ENCODE results near the gene SKA2. TPM values are rescaled to one million over a fixed set of nuclear protein-coding genes. Genes with fewer than 3 reads are reported as not detected.
A peak's percentile ranks its signal among the peaks of the same experiment; 100 is the strongest.

SKA2 gene, protein sequence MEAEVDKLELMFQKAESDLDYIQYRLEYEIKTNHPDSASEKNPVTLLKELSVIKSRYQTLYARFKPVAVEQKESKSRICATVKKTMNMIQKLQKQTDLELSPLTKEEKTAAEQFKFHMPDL
- 10.3 and 13.8 TPM in 2 replicates for total RNA-seq
- total RNA-seq (2013) = 23.1 TPM
- polyA plus RNA-seq = 2.8 and 2.9 TPM in 2 replicates
- polyA minus RNA-seq = 4.6 and 6.4 TPM in 2 replicates

DNA sequence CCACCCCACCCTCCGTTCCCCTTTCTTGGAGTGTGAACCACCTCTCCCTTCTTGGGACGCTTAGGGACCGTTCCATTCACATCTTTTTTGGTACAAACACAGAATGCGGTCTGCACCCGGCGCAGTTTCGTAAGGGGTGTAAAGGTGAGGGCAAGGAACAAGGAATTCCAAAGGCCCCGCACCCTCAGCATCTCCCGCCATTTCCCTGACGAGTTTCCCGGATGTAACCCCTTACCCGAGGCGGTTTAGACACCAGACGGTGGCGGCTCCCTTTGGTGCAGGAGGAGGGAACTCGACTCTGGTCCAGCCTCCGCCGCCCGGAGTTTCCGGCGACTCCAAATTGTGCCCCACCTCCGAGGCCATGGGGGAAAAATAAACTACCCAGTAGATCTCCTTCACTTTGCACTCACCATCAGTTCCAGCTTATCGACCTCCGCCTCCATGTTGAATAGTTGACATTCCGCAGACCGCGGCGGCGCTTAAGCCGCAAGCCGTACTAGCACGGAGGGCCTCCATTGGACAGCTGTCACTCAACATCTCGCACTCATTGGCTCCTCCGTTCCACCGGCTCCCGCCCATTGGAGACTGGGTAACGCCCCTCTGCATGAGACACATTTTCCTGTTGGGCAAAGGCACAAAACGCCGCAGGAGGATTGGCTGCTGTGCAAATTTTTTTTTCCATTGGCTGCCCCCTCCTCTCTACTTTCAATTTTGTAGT, at the start of gene SKA2:
TSS of gene SKA2 (minus strand) at position 466 of the 718 bp plus-strand sequence. CDS start at position 443, 23 bp downstream.
- H3K36me3 ChIP-seq (replicated peaks in 1 of 2; ENCODE audit: control extremely low read depth in 1 of 2, control insufficient read depth in 1 of 2, extremely low read depth in 1 of 2, insufficient read depth in 2 of 2, low read length in 1 of 2) = no peaks in the 10 kb centered on the region
- H3K9me3 ChIP-seq (ENCODE audit: control extremely low read depth in 1 of 3, control insufficient read depth in 2 of 3, insufficient read depth in 1 of 3, low read length in 2 of 3) = no peaks in the 10 kb centered on the region
- H3K27me3 ChIP-seq (replicated peaks in 1 of 4; ENCODE audit: control extremely low read depth in 1 of 4, control insufficient read depth in 3 of 4, insufficient read depth in 4 of 4, low read length in 3 of 4) = no peaks in the 10 kb centered on the region
- peak within 1 kb of the TSS; percentile 50 to 79 for H3K27ac ChIP-seq (ENCODE audit: low read length in 2 of 2)
- Mint-ChIP-seq H3K4me1 (peaks cover 13% of the 10 kb centered on the region), H3K27me3 (no peaks in the 10 kb centered on the region), H3K27ac (no peak within 1 kb of the TSS), H3K4me3 (no peak within 1 kb of the TSS), H3K9me3 (ENCODE audit: insufficient read depth) (no peaks in the 10 kb centered on the region)
- peak; percentile 82 for ATAC-seq (ENCODE audit: low read depth)
- POLR2A ChIA-PET = interaction anchor here (0.5 to 1.1 kb wide), 7 partner anchors 13 to 1150 kb away, joined by 3 to 6 read pairs (median 4); partner anchors contain the start of genes SRSF1 and TRIM37
- under 1% methylated on average over 18 of the region's 39 CpGs for WGBS (ENCODE audit: insufficient coverage)
- intact Hi-C loops (cut with micrococcal nuclease) = loop anchor here (1.0 to 5.0 kb wide), 4 partner anchors 49 to 637 kb away; partner anchors contain the start of genes PTRH2, SMG8, TRIM37 and VMP1
- H3K4me1 ChIP-seq (ENCODE audit: control insufficient read depth in 2 of 2, insufficient read depth in 2 of 2, low read length in 2 of 2) = peaks cover 9 to 15% of the 10 kb centered on the region in 2 donors
- H2AFZ ChIP-seq (ENCODE audit: insufficient read depth, low read depth, low read length, poor library complexity, severe bottlenecking) = peak within 1 kb of the TSS; percentile 97
- H3K4me3 ChIP-seq (ENCODE audit: control extremely low read depth in 1 of 5, extremely low read depth in 1 of 5, insufficient read depth in 1 of 5, low read depth in 2 of 5, low read length in 4 of 5) = peak within 1 kb of the TSS; percentile 62 to 98 (median 96)
- peak; percentile 99 for DNase-seq
- peak within 1 kb of the TSS; percentile 92 for H3K9ac ChIP-seq (ENCODE audit: low read length)
- CTCF ChIA-PET = interaction anchor here (0.7 to 1.6 kb wide), 5 partner anchors 12 to 605 kb away, joined by 3 to 10 read pairs (median 3); partner anchors contain the start of genes GDPD1 and TRIM37
- no peak for TF ChIP-seq EZH2 (IDR thresholded peaks at IDR 0.05; ENCODE audit: borderline replicate concordance, insufficient read depth, low read depth, low read length, poor library complexity, severe bottlenecking)
- TF ChIP-seq, protein P1, sequence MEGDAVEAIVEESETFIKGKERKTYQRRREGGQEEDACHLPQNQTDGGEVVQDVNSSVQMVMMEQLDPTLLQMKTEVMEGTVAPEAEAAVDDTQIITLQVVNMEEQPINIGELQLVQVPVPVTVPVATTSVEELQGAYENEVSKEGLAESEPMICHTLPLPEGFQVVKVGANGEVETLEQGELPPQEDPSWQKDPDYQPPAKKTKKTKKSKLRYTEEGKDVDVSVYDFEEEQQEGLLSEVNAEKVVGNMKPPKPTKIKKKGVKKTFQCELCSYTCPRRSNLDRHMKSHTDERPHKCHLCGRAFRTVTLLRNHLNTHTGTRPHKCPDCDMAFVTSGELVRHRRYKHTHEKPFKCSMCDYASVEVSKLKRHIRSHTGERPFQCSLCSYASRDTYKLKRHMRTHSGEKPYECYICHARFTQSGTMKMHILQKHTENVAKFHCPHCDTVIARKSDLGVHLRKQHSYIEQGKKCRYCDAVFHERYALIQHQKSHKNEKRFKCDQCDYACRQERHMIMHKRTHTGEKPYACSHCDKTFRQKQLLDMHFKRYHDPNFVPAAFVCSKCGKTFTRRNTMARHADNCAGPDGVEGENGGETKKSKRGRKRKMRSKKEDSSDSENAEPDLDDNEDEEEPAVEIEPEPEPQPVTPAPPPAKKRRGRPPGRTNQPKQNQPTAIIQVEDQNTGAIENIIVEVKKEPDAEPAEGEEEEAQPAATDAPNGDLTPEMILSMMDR (IDR thresholded peaks at IDR 0.05) = no peak
- no peaks in the 10 kb centered on the region for H4K20me1 ChIP-seq (ENCODE audit: control insufficient read depth, insufficient read depth, low read length, poor library complexity, severe bottlenecking)
- peak within 1 kb of the TSS; percentile 90 for H3K4me2 ChIP-seq (replicated peaks; ENCODE audit: low read depth, low read length, poor library complexity, severe bottlenecking)
- peaks cover 56% of the 10 kb centered on the region for H3K79me2 ChIP-seq (ENCODE audit: control insufficient read depth, insufficient read depth, low read length)

DNA sequence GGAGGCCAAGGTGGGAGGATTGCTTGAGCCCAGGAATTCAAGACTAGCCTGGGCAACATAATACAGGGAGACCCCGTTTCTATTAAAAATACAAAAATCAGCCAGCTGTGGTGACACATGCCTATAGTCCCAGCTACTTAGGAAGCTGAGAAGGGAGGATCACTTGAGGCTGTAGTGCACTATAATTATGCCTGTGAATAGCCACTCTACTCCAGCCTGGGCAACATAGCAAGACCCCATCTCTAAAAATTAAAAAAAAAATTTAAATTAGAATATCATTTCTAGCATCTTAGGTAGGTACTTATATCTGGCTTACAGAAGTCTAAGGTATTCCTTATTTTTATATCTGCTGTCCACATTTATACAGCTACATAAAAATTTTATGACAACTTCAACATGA, 47.3 kb upstream of the SKA2 start:
- Mint-ChIP-seq H3K4me3 (no peak overlapping the region), H3K27me3 (no peaks in the 10 kb centered on the region), H3K27ac (no peak overlapping the region), H3K9me3 (ENCODE audit: insufficient read depth) (no peaks in the 10 kb centered on the region), H3K4me1 (no peaks in the 10 kb centered on the region)
- Histone ChIP-seq H3K4me1 (ENCODE audit: control insufficient read depth in 2 of 2, insufficient read depth in 2 of 2, low read length in 2 of 2) (no peaks in the 10 kb centered on the region), H3K27ac (ENCODE audit: low read length in 2 of 2) (no peak overlapping the region), H3K36me3 (replicated peaks in 1 of 2; ENCODE audit: control extremely low read depth in 1 of 2, control insufficient read depth in 1 of 2, extremely low read depth in 1 of 2, insufficient read depth in 2 of 2, low read length in 1 of 2) (no peaks in the 10 kb centered on the region), H3K79me2 (ENCODE audit: control insufficient read depth, insufficient read depth, low read length) (no peaks in the 10 kb centered on the region), H3K4me3 (ENCODE audit: control extremely low read depth in 1 of 5, extremely low read depth in 1 of 5, insufficient read depth in 1 of 5, low read depth in 2 of 5, low read length in 4 of 5) (no peak overlapping the region), H4K20me1 (ENCODE audit: control insufficient read depth, insufficient read depth, low read length, poor library complexity, severe bottlenecking) (no peaks in the 10 kb centered on the region), H3K9ac (ENCODE audit: low read length) (no peak overlapping the region), H3K9me3 (ENCODE audit: control extremely low read depth in 1 of 3, control insufficient read depth in 2 of 3, insufficient read depth in 1 of 3, low read length in 2 of 3) (no peaks in the 10 kb centered on the region), H3K27me3 (replicated peaks in 1 of 4; ENCODE audit: control extremely low read depth in 1 of 4, control insufficient read depth in 3 of 4, insufficient read depth in 4 of 4, low read length in 3 of 4) (no peaks in the 10 kb centered on the region), H3K4me2 (replicated peaks; ENCODE audit: low read depth, low read length, poor library complexity, severe bottlenecking) (no peak overlapping the region), H2AFZ (ENCODE audit: insufficient read depth, low read depth, low read length, poor library complexity, severe bottlenecking) (no peak overlapping the region)
- intact Hi-C loops (cut with micrococcal nuclease) = no loop called here
- DNase-seq (no peak), ATAC-seq (ENCODE audit: low read depth) (no peak)
- ChIA-PET CTCF (no interaction called here), POLR2A (no interaction called here)
- TF ChIP-seq, protein P1 (IDR thresholded peaks at IDR 0.05) = no peak
- no peak for TF ChIP-seq EZH2 (IDR thresholded peaks at IDR 0.05; ENCODE audit: borderline replicate concordance, insufficient read depth, low read depth, low read length, poor library complexity, severe bottlenecking)
- no CpG with 5 or more reads among the region's 1 CpG for WGBS (ENCODE audit: insufficient coverage)
